Measurements from ENCODE around the gene ERG.

GRCh38 chr21:38417726-38418125 is 80.6 kb downstream of the ERG start:
- TF ChIP-seq CTCF (conservative IDR thresholded peaks at IDR 0.05; ENCODE audit: low read depth, low read length) (no peak), EZH2 (IDR thresholded peaks at IDR 0.05; ENCODE audit: low read length, unreplicated experiment) (no peak)
